DMS153 (cell line): ENCODE measurements around the gene DNASE1L2.
"Not testable (repeated sequence)": the region's sequence is repeated elsewhere in the genome, so short reads cannot be mapped to it uniquely, and the experiment has no call there.

Experiments
- DNase-seq: peaks from one replicate; lab custom pipeline; 2025; lab: John Stamatoyannopoulos, UW

DNASE1L2 gene

GRCh38 chr16:2236337-2237101 is at the start of gene DNASE1L2:
Gene DNASE1L2, plus strand, starts transcription at chr16:2236444. Its CDS starts 373 bp downstream, at chr16:2236817.
- DNase-seq: no peak

GRCh38 chr16:2186505-2186904 is 49.7 kb upstream of the DNASE1L2 start:
- DNase-seq: no peak

GRCh38 chr16:2187212-2187611 is 49.0 kb upstream of the DNASE1L2 start:
- DNase-seq: no peak

- DNase-seq: no peak
Observed at GRCh38 chr16:2188395-2188794, 47.8 kb upstream of the DNASE1L2 start.

GRCh38 chr16:2189252-2189893 is 46.9 kb upstream of the DNASE1L2 start:
- no peak for DNase-seq

GRCh38 chr16:2190002-2190658 is 46.1 kb upstream of the DNASE1L2 start:
- DNase-seq: no peak

GRCh38 chr16:2190659-2191445 is 45.4 kb upstream of the DNASE1L2 start:
- DNase-seq: no peak

GRCh38 chr16:2191446-2191706 is 44.9 kb upstream of the DNASE1L2 start:
- no peak for DNase-seq

- no peak for DNase-seq
Observed at GRCh38 chr16:2194166-2194834, 41.9 kb upstream of the DNASE1L2 start.

- DNase-seq: peak; percentile 30
Observed at GRCh38 chr16:2194852-2195321, 41.4 kb upstream of the DNASE1L2 start.

- no peak for DNase-seq
Observed at GRCh38 chr16:2195322-2196161, 40.7 kb upstream of the DNASE1L2 start.

GRCh38 chr16:2196162-2196980 is 39.9 kb upstream of the DNASE1L2 start, which contains the start of gene CASKIN1:
Gene CASKIN1, minus strand, starts transcription at chr16:2196605. Its CDS starts 173 bp downstream, at chr16:2196432.
- no peak for DNase-seq

- no peak for DNase-seq
Observed at GRCh38 chr16:2196981-2197511, 39.2 kb upstream of the DNASE1L2 start.

- no peak for DNase-seq
Observed at GRCh38 chr16:2197765-2198164, 38.5 kb upstream of the DNASE1L2 start.

- DNase-seq: no peak
Observed at GRCh38 chr16:2198283-2198682, 38.0 kb upstream of the DNASE1L2 start.

GRCh38 chr16:2199095-2199494 is 37.1 kb upstream of the DNASE1L2 start:
- no peak for DNase-seq

- no peak for DNase-seq
Observed at GRCh38 chr16:2199621-2200139, 36.6 kb upstream of the DNASE1L2 start.

- DNase-seq: no peak
Observed at GRCh38 chr16:2200313-2200712, 35.9 kb upstream of the DNASE1L2 start.

- not testable (repeated sequence) for DNase-seq
Observed at GRCh38 chr16:2203119-2203688, 33.0 kb upstream of the DNASE1L2 start.
